Measurements from ENCODE around the gene ASS1. TPM values are rescaled to one million over a fixed set of nuclear protein-coding genes. Genes with fewer than 3 reads are reported as not detected.

Gene ASS1
- total RNA-seq, 1 donor from 2014 or later, result 45.6 TPM

GRCh38 chr9:130493476-130493875 lies 48.7 kb downstream of the ASS1 start:
- no peak for TF ChIP-seq CTCF (IDR thresholded peaks at IDR 0.05; ENCODE audit: insufficient read depth, low read length, poor library complexity, severe bottlenecking)
- no peaks in the 10 kb centered on the region for H3K36me3 ChIP-seq (ENCODE audit: control insufficient read depth, insufficient read depth, low read length)
- no peaks in the 10 kb centered on the region for H3K27me3 ChIP-seq (ENCODE audit: control insufficient read depth, insufficient read depth, low read length)
- H3K4me3 ChIP-seq (ENCODE audit: low read depth, low read length), result no peak overlapping the region
- DNase-seq (ENCODE audit: low read depth), result no peak

GRCh38 chr9:130495067-130495466 lies 50.3 kb downstream of the ASS1 start:
- no peak for DNase-seq (ENCODE audit: low read depth)
- TF ChIP-seq CTCF (IDR thresholded peaks at IDR 0.05; ENCODE audit: insufficient read depth, low read length, poor library complexity, severe bottlenecking), result no peak
- Histone ChIP-seq H3K4me3 (ENCODE audit: low read depth, low read length) (no peak overlapping the region), H3K27me3 (ENCODE audit: control insufficient read depth, insufficient read depth, low read length) (peaks cover 4% of the 10 kb centered on the region), H3K36me3 (ENCODE audit: control insufficient read depth, insufficient read depth, low read length) (no peaks in the 10 kb centered on the region)

GRCh38 chr9:130497139-130497538 lies 52.4 kb downstream of the ASS1 start:
- no peak for TF ChIP-seq CTCF (IDR thresholded peaks at IDR 0.05; ENCODE audit: insufficient read depth, low read length, poor library complexity, severe bottlenecking)
- H3K27me3 ChIP-seq (ENCODE audit: control insufficient read depth, insufficient read depth, low read length), result peaks cover 4% of the 10 kb centered on the region
- H3K4me3 ChIP-seq (ENCODE audit: low read depth, low read length), result no peak overlapping the region
- H3K36me3 ChIP-seq (ENCODE audit: control insufficient read depth, insufficient read depth, low read length), result no peaks in the 10 kb centered on the region
- no peak for DNase-seq (ENCODE audit: low read depth)

- Histone ChIP-seq H3K36me3 (ENCODE audit: control insufficient read depth, insufficient read depth, low read length) (no peaks in the 10 kb centered on the region), H3K4me3 (ENCODE audit: low read depth, low read length) (no peak overlapping the region), H3K27me3 (ENCODE audit: control insufficient read depth, insufficient read depth, low read length) (peaks cover 4% of the 10 kb centered on the region)
- no peak for DNase-seq (ENCODE audit: low read depth)
- TF ChIP-seq CTCF (IDR thresholded peaks at IDR 0.05; ENCODE audit: insufficient read depth, low read length, poor library complexity, severe bottlenecking), result no peak
Measured at GRCh38 chr9:130498298-130498917, 53.6 kb downstream of the ASS1 start.

- Histone ChIP-seq H3K27me3 (ENCODE audit: control insufficient read depth, insufficient read depth, low read length) (peaks cover 4% of the 10 kb centered on the region), H3K4me3 (ENCODE audit: low read depth, low read length) (no peak overlapping the region), H3K36me3 (ENCODE audit: control insufficient read depth, insufficient read depth, low read length) (no peaks in the 10 kb centered on the region)
- no peak for TF ChIP-seq CTCF (IDR thresholded peaks at IDR 0.05; ENCODE audit: insufficient read depth, low read length, poor library complexity, severe bottlenecking)
- DNase-seq (ENCODE audit: low read depth), result no peak
Measured at GRCh38 chr9:130498918-130499698, 54.3 kb downstream of the ASS1 start.

Measured in kidney epithelial cell (primary cell).